Thoracic aorta (tissue), 2 donors: ENCODE results near the gene ITGA8. TPM values are rescaled to one million over a fixed set of nuclear protein-coding genes. Genes with fewer than 3 reads are reported as not detected.

ENCODE experiments used
- ATAC-seq: fragments of 150-250 bp; one replicate; pipeline ENCODE4 v1.8.0; 2017; ENCODE audit warnings: low read depth; ENCODE audit not compliant: insufficient number of reproducible peaks, low FRiP score
- DNase-seq: peaks from one replicate; pipeline ENCODE4 v3.0.0-alpha.2; 2020; ENCODE audit warnings: low spot score
- H3K27ac ChIP-seq, 2 donors: fragments of 200-600 bp; sonication (generic); 1 replicate in 1 of 2; 2 replicates in 1 of 2; pipeline ENCODE4 v1.5.1; 2016; ENCODE audit warnings: mild to moderate bottlenecking in 2 of 2, moderate library complexity in 2 of 2
- H3K27me3 ChIP-seq: fragments of 200-600 bp; sonication (generic); replicated peaks from 2 replicates; pipeline ENCODE4 v1.6.0; 2016; ENCODE audit warnings: mild to moderate bottlenecking; ENCODE audit not compliant: insufficient read depth
- H3K36me3 ChIP-seq: fragments of 200-600 bp; sonication (generic); one replicate; pipeline ENCODE4 v1.5.1; 2016
- H3K4me1 ChIP-seq, 2 donors: fragments of 200-600 bp; sonication (generic); 1 replicate in 1 of 2; 2 replicates in 1 of 2; pipeline versions ENCODE4 v1.5.1 to v1.6.0; 2016; ENCODE audit warnings: low read depth in 2 of 2, mild to moderate bottlenecking in 1 of 2; ENCODE audit not compliant: control insufficient read depth in 1 of 2
- H3K4me3 ChIP-seq: fragments of 200-600 bp; sonication (generic); 2 replicates; pipeline ENCODE4 v1.5.1; 2016; ENCODE audit warnings: mild to moderate bottlenecking
- H3K9me3 ChIP-seq: fragments of 200-600 bp; sonication (generic); 2 replicates; pipeline ENCODE4 v1.5.1; 2016
- CTCF ChIP-seq: fragments of 200-600 bp; sonication (generic); IDR thresholded peaks from one replicate; pipeline ENCODE4 v1.5.1; 2019; ENCODE audit warnings: antibody characterized with exemption
- total RNA-seq, 2 donors: library from RNA; depleted of rRNA; stranded (reverse); fragments of >200 nt; gene quantifications; one replicate each; pipeline versions ENCODE4 v1.1.0 to v1.2.3, GENCODE V29; 2016

The ITGA8 gene
- total RNA-seq, 2 donors from 2014 or later, result 1,137 to 1,173 TPM

- Histone ChIP-seq H3K27ac (peak overlapping the region; percentile 69 to 95), H3K27me3 (no peaks in the 10 kb centered on the region), H3K9me3 (no peaks in the 10 kb centered on the region), H3K4me1 (peaks cover 26 to 69% of the 10 kb centered on the region in 2 donors), H3K36me3 (no peaks in the 10 kb centered on the region), H3K4me3 (no peak overlapping the region)
- TF ChIP-seq CTCF, result no peak
- DNase-seq (no peak), ATAC-seq (no peak)
Observed at GRCh38 chr10:15487376-15487775, 232.3 kb downstream of the ITGA8 start.

- Histone ChIP-seq H3K4me3 (peak overlapping the region; percentile 8), H3K4me1 (peaks cover 28 to 70% of the 10 kb centered on the region in 2 donors), H3K27ac (peak overlapping the region; percentile 69 to 95), H3K36me3 (no peaks in the 10 kb centered on the region), H3K9me3 (no peaks in the 10 kb centered on the region), H3K27me3 (no peaks in the 10 kb centered on the region)
- DNase-seq, result no peak
- no peak for ATAC-seq
- TF ChIP-seq CTCF, result no peak
Observed at GRCh38 chr10:15486404-15486803, 233.3 kb downstream of the ITGA8 start.

- peak; percentile 96 for ATAC-seq
- Histone ChIP-seq H3K4me1 (peaks cover 24 to 65% of the 10 kb centered on the region in 2 donors), H3K4me3 (no peak overlapping the region), H3K27ac (peak overlapping the region; percentile 92 to 95), H3K36me3 (no peaks in the 10 kb centered on the region), H3K27me3 (no peaks in the 10 kb centered on the region), H3K9me3 (no peaks in the 10 kb centered on the region)
- peak; percentile 90 for DNase-seq
- no peak for TF ChIP-seq CTCF
Observed at GRCh38 chr10:15485684-15486316, 233.9 kb downstream of the ITGA8 start.

GRCh38 chr10:15485027-15485426, 234.7 kb downstream of the ITGA8 start:
- no peaks in the 10 kb centered on the region for H3K9me3 ChIP-seq

GRCh38 chr10:15484128-15484527, 235.6 kb downstream of the ITGA8 start:
- Histone ChIP-seq H3K9me3 (no peaks in the 10 kb centered on the region), H3K4me3 (no peak overlapping the region), H3K36me3 (no peaks in the 10 kb centered on the region), H3K4me1 (peaks cover 24 to 64% of the 10 kb centered on the region in 2 donors), H3K27me3 (no peaks in the 10 kb centered on the region), H3K27ac (peak overlapping the region; percentile 92 to 95)
- ATAC-seq (no peak), DNase-seq (no peak)
- no peak for TF ChIP-seq CTCF

More at GRCh38 chr10:15485027-15485426, 234.7 kb downstream of the ITGA8 start:
- ATAC-seq (no peak), DNase-seq (no peak)
- H3K27ac ChIP-seq, result peak overlapping the region; percentile 92 to 95
- H3K4me1 ChIP-seq, result peaks cover 24 to 64% of the 10 kb centered on the region in 2 donors
- no peaks in the 10 kb centered on the region for H3K27me3 ChIP-seq
- TF ChIP-seq CTCF, result no peak
- no peaks in the 10 kb centered on the region for H3K36me3 ChIP-seq
- H3K4me3 ChIP-seq, result no peak overlapping the region
